ENCODE data around the gene RAP2A.

Gene RAP2A

GRCh38 chr13:97448503-97449251 lies 14.7 kb downstream of the RAP2A start:
- no peak for DNase-seq

- no peak for DNase-seq
Measured at GRCh38 chr13:97454699-97455098, 20.7 kb downstream of the RAP2A start.

GRCh38 chr13:97456047-97456446 lies 22.1 kb downstream of the RAP2A start:
- DNase-seq: no peak

GRCh38 chr13:97459215-97459777 lies 25.3 kb downstream of the RAP2A start:
- no peak for DNase-seq

GRCh38 chr13:97460004-97460775 lies 26.2 kb downstream of the RAP2A start:
- DNase-seq: no peak

- no peak for DNase-seq
Measured at GRCh38 chr13:97460853-97461252, 26.9 kb downstream of the RAP2A start.

- no peak for DNase-seq
Measured at GRCh38 chr13:97464561-97464960, 30.6 kb downstream of the RAP2A start.

GRCh38 chr13:97466722-97467121 lies 32.8 kb downstream of the RAP2A start:
- DNase-seq: no peak

GRCh38 chr13:97468331-97468730 lies 34.4 kb downstream of the RAP2A start:
- DNase-seq: no peak

- no peak for DNase-seq
Measured at GRCh38 chr13:97471711-97472110, 37.7 kb downstream of the RAP2A start.

GRCh38 chr13:97474349-97474980 lies 40.5 kb downstream of the RAP2A start:
- no peak for DNase-seq

- DNase-seq: no peak
Measured at GRCh38 chr13:97475011-97475410, 41.0 kb downstream of the RAP2A start.

GRCh38 chr13:97477844-97478243 lies 43.9 kb downstream of the RAP2A start:
- no peak for DNase-seq

GRCh38 chr13:97478247-97478646 lies 44.3 kb downstream of the RAP2A start:
- no peak for DNase-seq

GRCh38 chr13:97483465-97483864 lies 49.5 kb downstream of the RAP2A start:
- no peak for DNase-seq

- DNase-seq: no peak
Measured at GRCh38 chr13:97484301-97484700, 50.3 kb downstream of the RAP2A start.

- DNase-seq: no peak
Measured at GRCh38 chr13:97485320-97485719, 51.4 kb downstream of the RAP2A start.

- no peak for DNase-seq
Measured at GRCh38 chr13:97490702-97491307, 56.8 kb downstream of the RAP2A start.

GRCh38 chr13:97491452-97491851 lies 57.5 kb downstream of the RAP2A start:
- no peak for DNase-seq

- DNase-seq: no peak
Measured at GRCh38 chr13:97492257-97492656, 58.3 kb downstream of the RAP2A start.

GRCh38 chr13:97492684-97493371 lies 58.9 kb downstream of the RAP2A start:
- no peak for DNase-seq

GRCh38 chr13:97493456-97493855 lies 59.5 kb downstream of the RAP2A start:
- DNase-seq: no peak

- DNase-seq: no peak
Measured at GRCh38 chr13:97495678-97496077, 61.7 kb downstream of the RAP2A start.

Data from Kasumi-1 (cell line).